Liver (tissue), 3 donors: ENCODE results near the gene SAMD4B.

Source experiments
- ATF3 ChIP-seq: IDR thresholded peaks from 2 replicates; pipeline ENCODE4 v1.6.1; 2016; ENCODE audit warnings: antibody characterized with exemption
- CTCF ChIP-seq: fragments of 150-350 bp; IDR thresholded peaks from 2 replicates; pipeline ENCODE4 v1.5.1; 2017; ENCODE audit warnings: improper control_type of control experiment, low read depth, low read length; ENCODE audit not compliant: missing input control
- GABPA ChIP-seq, 2 donors: IDR thresholded peaks in 1 of 2; conservative IDR thresholded peaks in 1 of 2; 2 replicates each; pipeline ENCODE4 v1.6.1; 2016; ENCODE audit warnings: antibody characterized with exemption in 2 of 2, mild to moderate bottlenecking in 1 of 2, moderate library complexity in 1 of 2
- HNF4A ChIP-seq, 2 donors: conservative IDR thresholded peaks; 2 replicates each; pipeline ENCODE4 v1.6.1; 2016; ENCODE audit warnings: antibody characterized with exemption in 2 of 2, mild to moderate bottlenecking in 2 of 2
- JUND ChIP-seq, 2 donors: IDR thresholded peaks; 2 replicates each; pipeline ENCODE4 v1.6.1; 2016; ENCODE audit warnings: antibody characterized with exemption in 2 of 2
- RAD21 ChIP-seq, 2 donors: IDR thresholded peaks; 2 replicates each; pipeline ENCODE4 v1.6.1; 2016; ENCODE audit warnings: antibody characterized with exemption in 2 of 2, mild to moderate bottlenecking in 2 of 2
- REST ChIP-seq: IDR thresholded peaks from 2 replicates; pipeline ENCODE4 v1.6.1; 2016; ENCODE audit warnings: antibody characterized with exemption, mild to moderate bottlenecking
- SP1 ChIP-seq: IDR thresholded peaks from 2 replicates; pipeline ENCODE4 v1.6.1; 2018; ENCODE audit warnings: antibody characterized with exemption, mild to moderate bottlenecking
- TAF1 ChIP-seq: conservative IDR thresholded peaks from 2 replicates; pipeline ENCODE4 v1.6.1; 2016; ENCODE audit warnings: antibody characterized with exemption, mild to moderate bottlenecking
- YY1 ChIP-seq: IDR thresholded peaks from 2 replicates; pipeline ENCODE4 v1.6.1; 2016; ENCODE audit warnings: antibody characterized with exemption, mild to moderate bottlenecking
- ZBTB33 ChIP-seq: IDR thresholded peaks from 2 replicates; pipeline ENCODE4 v1.6.1; 2016; ENCODE audit warnings: antibody characterized with exemption
- donor health status: healthy.
- donor health status: healthy.

- no peak for TF ChIP-seq CTCF
- TF ChIP-seq SP1 = no peak
- no peak for TF ChIP-seq YY1
- no peak for TF ChIP-seq ZBTB33
- TF ChIP-seq GABPA (IDR thresholded peaks at IDR 0.05 in 1 of 2, conservative IDR thresholded peaks at IDR 0.05 in 1 of 2) = no peak
- TF ChIP-seq JUND (IDR thresholded peaks at IDR 0.05) = no peak
- TF ChIP-seq ATF3 = no peak
- TF ChIP-seq HNF4A (conservative IDR thresholded peaks at IDR 0.05) = no peak
- TF ChIP-seq TAF1 = no peak
- no peak for TF ChIP-seq REST
- no peak for TF ChIP-seq RAD21 (IDR thresholded peaks at IDR 0.05)
These were observed 38.6 kb downstream of the SAMD4B start for GRCh38 chr19:39380521-39381502.
